Breast epithelium (tissue), 4 donors: Measurements from ENCODE around the gene MYBPC1. TPM values are rescaled to one million over a fixed set of nuclear protein-coding genes. Genes with fewer than 3 reads are reported as not detected.

Experiments used
- DNase-seq, 2 donors: peaks; one replicate each; pipeline ENCODE4 v3.0.0-alpha.2; 2019; ENCODE audit warnings: low spot score in 2 of 2
- H3K27ac ChIP-seq, 2 donors: fragments of 200-600 bp; sonication (generic) in 1 of 2; one replicate each; pipeline ENCODE4 v1.5.1; 2016 to 2019; ENCODE audit warnings: mild to moderate bottlenecking in 1 of 2
- H3K27me3 ChIP-seq, 2 donors: fragments of 200-600 bp; sonication (generic) in 1 of 2; one replicate each; pipeline versions ENCODE4 v1.5.1 to v1.6.0; 2017 to 2019; ENCODE audit warnings: control low read depth in 1 of 2, mild to moderate bottlenecking in 1 of 2
- H3K36me3 ChIP-seq: fragments of 200-600 bp; one replicate; pipeline ENCODE4 v1.5.1; 2019
- H3K4me1 ChIP-seq, 2 donors: fragments of 200-600 bp; sonication (generic); one replicate each; pipeline ENCODE4 v1.5.1; 2016 to 2019; ENCODE audit warnings: control low read depth in 1 of 2
- H3K4me3 ChIP-seq, 3 donors: fragments of 200-600 bp; sonication (generic); 1 replicate in 2 of 3; 2 replicates in 1 of 3; pipeline ENCODE4 v1.5.1; 2016 to 2019; ENCODE audit warnings: mild to moderate bottlenecking in 3 of 3, moderate library complexity in 2 of 3
- H3K9me3 ChIP-seq, 2 donors: fragments of 200-600 bp; sonication (generic) in 1 of 2; one replicate each; pipeline ENCODE4 v1.5.1; 2016 to 2019; ENCODE audit warnings: control low read depth in 1 of 2
- CTCF ChIP-seq, 3 donors: fragments of 450-650 bp; IDR thresholded peaks; one replicate each; pipeline ENCODE4 v1.5.1; 2016 to 2017; ENCODE audit warnings: antibody characterized with exemption in 3 of 3, mild to moderate bottlenecking in 3 of 3, moderate library complexity in 3 of 3
- POLR2A ChIP-seq: fragments of 450-650 bp; IDR thresholded peaks from one replicate; pipeline ENCODE4 v1.6.1; 2016; ENCODE audit warnings: antibody characterized with exemption, mild to moderate bottlenecking, moderate library complexity
- POLR2AphosphoS5 ChIP-seq, 3 donors: sonication (generic); formaldehyde crosslinking; IDR thresholded peaks; one replicate each; pipeline ENCODE4 v1.6.1; 2017; ENCODE audit warnings: antibody characterized with exemption in 3 of 3
- intact Hi-C: fragments of 100-400 bp; cut with DNase I; formaldehyde crosslinking; loops from one replicate; pipeline ENCODE4 v1.15.1; 2023; ENCODE audit warnings: low total_unique reads
- total RNA-seq, 3 donors: library from RNA; depleted of rRNA; stranded (reverse); fragments of >200 nt; gene quantifications; one replicate each; pipeline ENCODE4 v1.1.0, GENCODE V29; 2016

MYBPC1 gene
- total RNA-seq, 3 donors from 2014 or later = 0.64 to 395 (median 92.2) TPM

GRCh38 chr12:101571105-101571504, 23.7 kb upstream of the MYBPC1 start:
- Histone ChIP-seq H3K9me3 (no peaks in the 10 kb centered on the region), H3K4me1 (no peaks in the 10 kb centered on the region), H3K27me3 (no peaks in the 10 kb centered on the region), H3K36me3 (no peaks in the 10 kb centered on the region), H3K27ac (no peak overlapping the region), H3K4me3 (no peak overlapping the region)
- intact Hi-C loops = no loop called here
- DNase-seq = no peak
- no peak for TF ChIP-seq POLR2AphosphoS5 (IDR thresholded peaks at IDR 0.05)
- no peak for TF ChIP-seq POLR2A
- no peak for TF ChIP-seq CTCF (IDR thresholded peaks at IDR 0.05)

GRCh38 chr12:101573743-101574142, 21.0 kb upstream of the MYBPC1 start:
- Histone ChIP-seq H3K4me3 (no peak overlapping the region), H3K27me3 (no peaks in the 10 kb centered on the region), H3K27ac (no peak overlapping the region), H3K9me3 (no peaks in the 10 kb centered on the region), H3K4me1 (no peaks in the 10 kb centered on the region), H3K36me3 (no peaks in the 10 kb centered on the region)
- DNase-seq = no peak
- intact Hi-C loops = no loop called here
- no peak for TF ChIP-seq CTCF (IDR thresholded peaks at IDR 0.05)
- no peak for TF ChIP-seq POLR2A
- TF ChIP-seq POLR2AphosphoS5 (IDR thresholded peaks at IDR 0.05) = no peak

GRCh38 chr12:101578417-101578816, 16.4 kb upstream of the MYBPC1 start:
- no peaks in the 10 kb centered on the region for H3K9me3 ChIP-seq
- no peak for TF ChIP-seq POLR2A
- no peaks in the 10 kb centered on the region for H3K4me1 ChIP-seq
- no peaks in the 10 kb centered on the region for H3K27me3 ChIP-seq
- no peak overlapping the region for H3K4me3 ChIP-seq
- no peak for DNase-seq
- intact Hi-C loops = loop anchor here (5.0 kb wide), 1 partner anchor 356 kb away; no protein-coding TSS in a partner anchor
- no peak overlapping the region for H3K27ac ChIP-seq
- H3K36me3 ChIP-seq = no peaks in the 10 kb centered on the region

- H3K27ac ChIP-seq = no peak overlapping the region
- H3K9me3 ChIP-seq = no peaks in the 10 kb centered on the region
- no peaks in the 10 kb centered on the region for H3K36me3 ChIP-seq
- TF ChIP-seq POLR2A = no peak
- no peak for TF ChIP-seq POLR2AphosphoS5 (IDR thresholded peaks at IDR 0.05)
- no peak for TF ChIP-seq CTCF (IDR thresholded peaks at IDR 0.05)
- H3K27me3 ChIP-seq = no peaks in the 10 kb centered on the region
- no peak for DNase-seq
- H3K4me1 ChIP-seq = no peaks in the 10 kb centered on the region
- intact Hi-C loops = no loop called here
- no peak overlapping the region for H3K4me3 ChIP-seq
Measured at GRCh38 chr12:101581190-101581589, 13.6 kb upstream of the MYBPC1 start.

- Histone ChIP-seq H3K9me3 (no peaks in the 10 kb centered on the region), H3K27ac (no peak overlapping the region), H3K4me1 (no peaks in the 10 kb centered on the region), H3K27me3 (no peaks in the 10 kb centered on the region), H3K36me3 (no peaks in the 10 kb centered on the region), H3K4me3 (no peak overlapping the region)
- intact Hi-C loops = no loop called here
- no peak for TF ChIP-seq CTCF (IDR thresholded peaks at IDR 0.05)
- no peak for TF ChIP-seq POLR2AphosphoS5 (IDR thresholded peaks at IDR 0.05)
- no peak for TF ChIP-seq POLR2A
- no peak for DNase-seq
Measured at GRCh38 chr12:101582937-101583336, 11.8 kb upstream of the MYBPC1 start.

GRCh38 chr12:101590383-101590782, 4.4 kb upstream of the MYBPC1 start:
- Histone ChIP-seq H3K36me3 (no peaks in the 10 kb centered on the region), H3K4me1 (no peaks in the 10 kb centered on the region), H3K27me3 (no peaks in the 10 kb centered on the region), H3K4me3 (no peak overlapping the region), H3K9me3 (no peaks in the 10 kb centered on the region), H3K27ac (no peak overlapping the region)
- TF ChIP-seq POLR2AphosphoS5 (IDR thresholded peaks at IDR 0.05) (no peak), POLR2A (no peak), CTCF (IDR thresholded peaks at IDR 0.05) (no peak)
- no peak for DNase-seq
- intact Hi-C loops = no loop called here
